Endothelial cell of umbilical vein (primary cell): ENCODE measurements around the gene SEC62.

Source experiments
- CTCF ChIP-seq, 2 donors: IDR thresholded peaks; 1 replicate in 1 of 2; 2 replicates in 1 of 2; pipeline ENCODE4 v1.5.1; 2011; ENCODE audit warnings: low read length in 2 of 2, mild to moderate bottlenecking in 2 of 2, moderate library complexity in 2 of 2, control low read depth in 1 of 2, inconsistent platforms in 1 of 2, low read depth in 1 of 2; ENCODE audit not compliant: insufficient read depth in 1 of 2; ENCODE audit errors: extremely low read depth in 1 of 2
- EZH2 ChIP-seq: IDR thresholded peaks from 2 replicates; pipeline ENCODE4 v1.6.1; 2012; ENCODE audit warnings: borderline replicate concordance, low read depth, mild to moderate bottlenecking, moderate library complexity, low read length, inconsistent platforms; ENCODE audit not compliant: severe bottlenecking
- FOS ChIP-seq: IDR thresholded peaks from 2 replicates; pipeline ENCODE4 v1.6.1; 2011; ENCODE audit warnings: mild to moderate bottlenecking, low read length, moderate library complexity, borderline replicate concordance; ENCODE audit not compliant: insufficient read depth
- GATA2 ChIP-seq: IDR thresholded peaks from 2 replicates; pipeline ENCODE4 v1.7.0; 2011; ENCODE audit warnings: low read depth, mild to moderate bottlenecking, moderate library complexity, mixed read lengths, low read length; ENCODE audit not compliant: insufficient read length, insufficient read depth
- JUN ChIP-seq: IDR thresholded peaks from 2 replicates; pipeline ENCODE4 v1.6.1; 2011; ENCODE audit warnings: borderline replicate concordance, low read depth; ENCODE audit not compliant: insufficient read length, insufficient read depth
- MAX ChIP-seq: IDR thresholded peaks from 2 replicates; pipeline ENCODE4 v1.6.1; 2011; ENCODE audit not compliant: insufficient read depth, insufficient read length
- MYC ChIP-seq: IDR thresholded peaks from one replicate; pipeline ENCODE4 v1.6.1; 2011; ENCODE audit warnings: mild to moderate bottlenecking, low read depth, low read length
- POLR2A ChIP-seq: IDR thresholded peaks from 2 replicates; pipeline ENCODE4 v1.6.1; 2012; ENCODE audit warnings: low read depth, mild to moderate bottlenecking, control low read depth, low read length
- POLR2AphosphoS5 ChIP-seq: IDR thresholded peaks from 2 replicates; pipeline ENCODE4 v1.6.1; 2012; ENCODE audit warnings: low read depth, mild to moderate bottlenecking, control low read depth, low read length, moderate library complexity; ENCODE audit not compliant: insufficient read depth

- TF ChIP-seq CTCF (IDR thresholded peaks at IDR 0.05; ENCODE audit: extremely low read depth in 1 of 2, insufficient read depth in 1 of 2, low read depth in 1 of 2, low read length in 2 of 2): no peak
- no peak for TF ChIP-seq POLR2A
- TF ChIP-seq MAX: no peak
- TF ChIP-seq EZH2: no peak
- no peak for TF ChIP-seq POLR2AphosphoS5
- no peak for TF ChIP-seq MYC
- no peak for TF ChIP-seq JUN
- no peak for TF ChIP-seq FOS
- TF ChIP-seq GATA2: no peak
These were observed 26.9 kb upstream of the SEC62 start for GRCh38 chr3:169939751-169940150.
